ENCODE measurements around the gene TMEM245. TPM values are rescaled to one million over a fixed set of nuclear protein-coding genes. Genes with fewer than 3 reads are reported as not detected.

The TMEM245 gene
- total and polyA plus RNA-seq, 2 experiments from 2014 or later = 20.8 to 30.2 TPM

DNA sequence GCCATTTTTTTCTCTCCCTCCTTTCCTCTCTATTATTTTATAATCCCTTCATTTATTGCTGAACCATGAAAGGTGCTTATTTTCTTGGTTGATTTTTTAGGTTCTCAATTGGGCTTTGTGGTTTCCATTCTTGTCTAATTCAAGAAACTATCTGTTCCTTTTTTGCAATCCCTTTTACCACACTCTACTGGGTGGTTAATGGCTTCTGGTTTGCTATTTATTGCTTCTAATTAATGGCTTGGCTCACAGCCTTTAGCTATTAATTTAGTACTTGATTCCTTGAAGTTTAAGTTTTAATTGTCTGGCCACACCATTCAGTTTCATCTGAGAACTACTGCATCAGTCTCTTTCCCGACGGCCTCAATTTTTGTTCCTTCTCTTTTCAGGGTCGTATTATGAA lies 41.7 kb upstream of the TMEM245 start:
- in situ Hi-C loops (cut with MboI) = no loop called here

GRCh38 chr9:109159583-109159982 lies 39.8 kb upstream of the TMEM245 start:
- Histone ChIP-seq H4K20me1 (ENCODE audit: insufficient read depth) (no peaks in the 10 kb centered on the region), H3K9me3 (ENCODE audit: low read depth) (no peaks in the 10 kb centered on the region), H3K9me2 (ENCODE audit: insufficient read depth) (no peaks in the 10 kb centered on the region), H3K79me2 (ENCODE audit: insufficient read depth) (no peaks in the 10 kb centered on the region), H3K4me1 (ENCODE audit: insufficient read depth) (no peaks in the 10 kb centered on the region), H3F3A (ENCODE audit: insufficient read depth) (0 out of 2 replicates have a peak, but pooled peaks cover 5% of the 10 kb centered on the region), H2AFZ (no peak overlapping the region), H3K9ac (no peak overlapping the region), H3K27me3 (replicated peaks; ENCODE audit: insufficient read depth) (peaks cover 24% of the 10 kb centered on the region), H3K27ac (no peak overlapping the region), H3K4me2 (ENCODE audit: unreplicated experiment) (no peak overlapping the region), H3K36me3 (ENCODE audit: low read depth) (no peaks in the 10 kb centered on the region), H3K4me3 (no peak overlapping the region)
- in situ Hi-C loops (cut with MboI) = no loop called here
- 75 to 76% methylated on average over 4 of the region's 4 CpGs for WGBS, 2 experiments (ENCODE audit: low coverage in 1 of 2, low lambda C conversion rate in 2 of 2, missing lambda C conversion rate in 2 of 2)
- no peak for DNase-seq
- TF ChIP-seq EZH2 (IDR thresholded peaks at IDR 0.05; ENCODE audit: insufficient read depth, poor library complexity, severe bottlenecking) = no peak
- no peak for TF ChIP-seq EZH2phosphoT487 (IDR thresholded peaks at IDR 0.05; ENCODE audit: insufficient read depth, low read depth)

More for the DNA sequence above, 41.7 kb upstream of the TMEM245 start:
- Histone ChIP-seq H3K79me2 (ENCODE audit: insufficient read depth) (no peaks in the 10 kb centered on the region), H3K4me1 (ENCODE audit: insufficient read depth) (no peaks in the 10 kb centered on the region), H3F3A (ENCODE audit: insufficient read depth) (0 out of 2 replicates have a peak, but pooled peaks cover 5% of the 10 kb centered on the region), H3K9ac (no peak overlapping the region), H3K9me3 (ENCODE audit: low read depth) (no peaks in the 10 kb centered on the region), H3K27ac (no peak overlapping the region), H3K4me3 (no peak overlapping the region), H3K9me2 (ENCODE audit: insufficient read depth) (no peaks in the 10 kb centered on the region), H2AFZ (no peak overlapping the region), H4K20me1 (ENCODE audit: insufficient read depth) (no peaks in the 10 kb centered on the region), H3K27me3 (replicated peaks; ENCODE audit: insufficient read depth) (peaks cover 39% of the 10 kb centered on the region), H3K36me3 (ENCODE audit: low read depth) (no peaks in the 10 kb centered on the region), H3K4me2 (ENCODE audit: unreplicated experiment) (no peak overlapping the region)
- DNase-seq = no peak
- no peak for TF ChIP-seq EZH2phosphoT487 (IDR thresholded peaks at IDR 0.05; ENCODE audit: insufficient read depth, low read depth)
- TF ChIP-seq EZH2 (IDR thresholded peaks at IDR 0.05; ENCODE audit: insufficient read depth, poor library complexity, severe bottlenecking) = no peak
- WGBS, 2 experiments (ENCODE audit: low coverage in 1 of 2, low lambda C conversion rate in 2 of 2, missing lambda C conversion rate in 2 of 2) = 59 to 61% methylated on average over 3 of the region's 3 CpGs

DNA sequence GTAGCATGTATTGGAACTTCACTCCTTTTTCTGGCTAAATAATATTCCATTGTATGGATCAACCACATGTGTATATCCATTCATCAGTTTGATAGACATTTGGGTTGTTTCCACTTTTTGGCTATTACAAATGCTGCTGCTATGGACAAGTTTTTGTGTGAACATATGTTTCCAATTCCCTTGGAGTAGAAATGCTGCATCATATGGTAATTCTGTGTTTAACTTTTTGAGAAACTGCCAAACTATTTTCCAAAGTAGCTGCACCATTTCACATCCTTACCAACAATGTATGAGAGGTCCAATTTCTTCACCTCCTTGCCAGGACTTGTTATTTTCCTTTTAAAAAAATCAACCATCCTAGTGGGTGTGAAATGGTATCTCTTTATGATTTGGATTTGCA lies 38.9 kb upstream of the TMEM245 start:
- H3K79me2 ChIP-seq (ENCODE audit: insufficient read depth) = no peaks in the 10 kb centered on the region

GRCh38 chr9:109156708-109157107 lies 37.0 kb upstream of the TMEM245 start:
- in situ Hi-C loops (cut with MboI) = no loop called here

More for the DNA sequence above, 38.9 kb upstream of the TMEM245 start:
- H3K36me3 ChIP-seq (ENCODE audit: low read depth) = no peaks in the 10 kb centered on the region
- peak; percentile 36 for DNase-seq
- H3K4me2 ChIP-seq (ENCODE audit: unreplicated experiment) = no peak overlapping the region
- no peaks in the 10 kb centered on the region for H3K9me2 ChIP-seq (ENCODE audit: insufficient read depth)
- no peaks in the 10 kb centered on the region for H4K20me1 ChIP-seq (ENCODE audit: insufficient read depth)
- TF ChIP-seq EZH2 (IDR thresholded peaks at IDR 0.05; ENCODE audit: insufficient read depth, poor library complexity, severe bottlenecking) = no peak
- no peak for TF ChIP-seq EZH2phosphoT487 (IDR thresholded peaks at IDR 0.05; ENCODE audit: insufficient read depth, low read depth)
- H3F3A ChIP-seq (ENCODE audit: insufficient read depth) = 0 out of 2 replicates have a peak, but pooled peaks cover 5% of the 10 kb centered on the region
- in situ Hi-C loops (cut with MboI) = no loop called here
- no peaks in the 10 kb centered on the region for H3K4me1 ChIP-seq (ENCODE audit: insufficient read depth)
- no peak overlapping the region for H2AFZ ChIP-seq
- H3K9me3 ChIP-seq (ENCODE audit: low read depth) = no peaks in the 10 kb centered on the region
- H3K4me3 ChIP-seq = no peak overlapping the region
- no peak overlapping the region for H3K27ac ChIP-seq
- H3K27me3 ChIP-seq (replicated peaks; ENCODE audit: insufficient read depth) = peaks cover 19% of the 10 kb centered on the region
- no peak overlapping the region for H3K9ac ChIP-seq

More at GRCh38 chr9:109156708-109157107, 37.0 kb upstream of the TMEM245 start:
- Histone ChIP-seq H2AFZ (no peak overlapping the region), H3F3A (ENCODE audit: insufficient read depth) (0 out of 2 replicates have a peak, but pooled peaks cover 5% of the 10 kb centered on the region), H4K20me1 (ENCODE audit: insufficient read depth) (no peaks in the 10 kb centered on the region), H3K27me3 (replicated peaks; ENCODE audit: insufficient read depth) (peaks cover under 1% of the 10 kb centered on the region; the same call in 1 of the 2 replicates), H3K27ac (no peak overlapping the region), H3K9ac (no peak overlapping the region), H3K4me1 (ENCODE audit: insufficient read depth) (no peaks in the 10 kb centered on the region), H3K79me2 (ENCODE audit: insufficient read depth) (no peaks in the 10 kb centered on the region), H3K9me2 (ENCODE audit: insufficient read depth) (no peaks in the 10 kb centered on the region), H3K9me3 (ENCODE audit: low read depth) (no peaks in the 10 kb centered on the region), H3K4me3 (no peak overlapping the region), H3K36me3 (ENCODE audit: low read depth) (no peaks in the 10 kb centered on the region), H3K4me2 (ENCODE audit: unreplicated experiment) (no peak overlapping the region)
- DNase-seq = no peak
- 60 to 63% methylated on average over 8 of the region's 8 CpGs for WGBS, 2 experiments (ENCODE audit: low coverage in 1 of 2, low lambda C conversion rate in 2 of 2, missing lambda C conversion rate in 2 of 2)
- TF ChIP-seq EZH2 (IDR thresholded peaks at IDR 0.05; ENCODE audit: insufficient read depth, poor library complexity, severe bottlenecking) (no peak), EZH2phosphoT487 (IDR thresholded peaks at IDR 0.05; ENCODE audit: insufficient read depth, low read depth) (no peak)

All from GM23248 (cell line).